ENCODE measurements around the gene GABBR2. TPM values are rescaled to one million over a fixed set of nuclear protein-coding genes. Genes with fewer than 3 reads are reported as not detected.

The GABBR2 gene
- total and polyA plus RNA-seq, 2 of the 8 experiments (the other 6 are each of a cell fraction or from before 2014, with no cell fraction given): 0.50 to 1.2 TPM

DNA sequence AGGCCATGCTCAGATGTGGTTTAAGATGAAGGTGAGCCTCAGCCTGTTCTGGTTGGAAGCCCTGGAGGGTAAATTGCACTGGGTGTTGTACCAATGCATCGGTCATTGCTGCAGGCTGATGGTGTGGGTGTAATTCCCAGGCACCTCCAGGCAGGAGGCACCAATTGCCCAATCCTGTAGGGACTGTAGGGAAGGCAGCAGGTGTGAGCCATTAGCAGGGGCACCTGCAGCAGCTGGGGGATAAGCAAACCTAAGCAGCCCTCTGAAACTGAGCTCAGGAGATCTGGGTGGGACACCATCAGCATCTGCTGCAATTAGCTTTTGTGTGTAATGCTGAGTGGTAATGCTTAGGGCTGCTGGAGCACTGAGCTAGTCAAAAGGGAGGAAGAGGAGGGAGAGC is 263.2 kb downstream of the GABBR2 start:
- H3K36me3 ChIP-seq (ENCODE audit: control insufficient read depth in 2 of 4, insufficient read depth in 4 of 4, low read length in 3 of 4): no peaks in the 10 kb centered on the region
- H3K4me2 ChIP-seq (ENCODE audit: insufficient read depth in 1 of 2, low read depth in 2 of 2, low read length in 2 of 2): no peak overlapping the region
- H2BK15ac ChIP-seq (ENCODE audit: low read length): no peak overlapping the region
- H3K79me1 ChIP-seq (ENCODE audit: low read depth, low read length): no peaks in the 10 kb centered on the region
- ChIA-PET CTCF (ENCODE audit: partially characterized antibody) (interaction anchor here (0.8 to 1.3 kb wide), 5 partner anchors 11 to 145 kb away, joined by 3 to 5 read pairs (median 3); no protein-coding TSS in a partner anchor), POLR2A (ENCODE audit: partially characterized antibody) (no interaction called here)
- peak in 1 of 2 experiments; percentile 25; a peak in 2 of 4 replicates for TF ChIP-seq RAD21 (IDR thresholded peaks at IDR 0.05 in 1 of 2, conservative IDR thresholded peaks at IDR 0.05 in 1 of 2; ENCODE audit: low read depth in 2 of 2, low read length in 2 of 2)
- TF ChIP-seq SRF (IDR thresholded peaks at IDR 0.05; ENCODE audit: low read depth, low read length): no peak
- TF ChIP-seq, protein P1, sequence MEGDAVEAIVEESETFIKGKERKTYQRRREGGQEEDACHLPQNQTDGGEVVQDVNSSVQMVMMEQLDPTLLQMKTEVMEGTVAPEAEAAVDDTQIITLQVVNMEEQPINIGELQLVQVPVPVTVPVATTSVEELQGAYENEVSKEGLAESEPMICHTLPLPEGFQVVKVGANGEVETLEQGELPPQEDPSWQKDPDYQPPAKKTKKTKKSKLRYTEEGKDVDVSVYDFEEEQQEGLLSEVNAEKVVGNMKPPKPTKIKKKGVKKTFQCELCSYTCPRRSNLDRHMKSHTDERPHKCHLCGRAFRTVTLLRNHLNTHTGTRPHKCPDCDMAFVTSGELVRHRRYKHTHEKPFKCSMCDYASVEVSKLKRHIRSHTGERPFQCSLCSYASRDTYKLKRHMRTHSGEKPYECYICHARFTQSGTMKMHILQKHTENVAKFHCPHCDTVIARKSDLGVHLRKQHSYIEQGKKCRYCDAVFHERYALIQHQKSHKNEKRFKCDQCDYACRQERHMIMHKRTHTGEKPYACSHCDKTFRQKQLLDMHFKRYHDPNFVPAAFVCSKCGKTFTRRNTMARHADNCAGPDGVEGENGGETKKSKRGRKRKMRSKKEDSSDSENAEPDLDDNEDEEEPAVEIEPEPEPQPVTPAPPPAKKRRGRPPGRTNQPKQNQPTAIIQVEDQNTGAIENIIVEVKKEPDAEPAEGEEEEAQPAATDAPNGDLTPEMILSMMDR (IDR thresholded peaks at IDR 0.05; ENCODE audit: control extremely low read depth in 1 of 3, insufficient read depth in 1 of 3, low read depth in 1 of 3, low read length in 3 of 3): peak in 1 of 3 experiments; percentile 6; a peak in 1 of 4 replicates
- H3K9ac ChIP-seq (replicated peaks in 1 of 4; ENCODE audit: extremely low read depth in 1 of 4, low read depth in 3 of 4, low read length in 3 of 4): no peak overlapping the region
- H3K27me3 ChIP-seq (replicated peaks in 1 of 4; ENCODE audit: control insufficient read depth in 3 of 4, extremely low read depth in 1 of 4, insufficient read depth in 3 of 4, low read length in 3 of 4): no peaks in the 10 kb centered on the region
- no peak overlapping the region for H3K4me3 ChIP-seq (ENCODE audit: extremely low read depth in 1 of 4, insufficient read depth in 2 of 4, low read depth in 3 of 4, low read length in 4 of 4)
- no peak overlapping the region for H3K18ac ChIP-seq (ENCODE audit: extremely low read depth, low read length)
- no peak overlapping the region for H3K27ac ChIP-seq (ENCODE audit: low read depth, low read length)
- no peak overlapping the region for H3K23ac ChIP-seq (ENCODE audit: insufficient read length)
- H2AK5ac ChIP-seq (ENCODE audit: low read depth, low read length): no peak overlapping the region
- FAIRE-seq (no peak), DNase-seq (ENCODE audit: low read depth in 1 of 2, low spot score in 2 of 2) (no peak)
- no peak overlapping the region for H2BK20ac ChIP-seq (ENCODE audit: low read length)
- no peak overlapping the region for H4K5ac ChIP-seq (ENCODE audit: insufficient read length, low read depth, low read length)
- H3K4me1 ChIP-seq (replicated peaks in 1 of 4; ENCODE audit: control insufficient read depth in 3 of 4, insufficient read depth in 4 of 4, low read length in 3 of 4): peaks cover 0 to 3% (median 2%) of the 10 kb centered on the region in 4 experiments; a peak in 2 of 7 replicates
- no peak overlapping the region for H2BK12ac ChIP-seq (ENCODE audit: low read depth, low read length)
- no peak overlapping the region for H2BK120ac ChIP-seq (replicated peaks; ENCODE audit: low read depth, low read length)
- no peaks in the 10 kb centered on the region for H4K20me1 ChIP-seq (replicated peaks in 1 of 2; ENCODE audit: control insufficient read depth in 1 of 2, insufficient read depth in 2 of 2, low read length in 2 of 2)
- H3K23me2 ChIP-seq (ENCODE audit: low read depth, low read length): no peaks in the 10 kb centered on the region
- no peak overlapping the region for H3K56ac ChIP-seq (replicated peaks; ENCODE audit: insufficient read length, low read depth, low read length)
- no peak overlapping the region for H3K14ac ChIP-seq (ENCODE audit: insufficient read length)
- peaks cover 0 to 3% of the 10 kb centered on the region in 2 experiments; a peak in 1 of 4 replicates for H3K9me3 ChIP-seq (ENCODE audit: insufficient read depth in 2 of 2, low read depth in 1 of 2, low read length in 1 of 2)
- no peak overlapping the region for H3K4ac ChIP-seq (replicated peaks; ENCODE audit: insufficient read length, low read depth, low read length)
- no peak overlapping the region for H4K91ac ChIP-seq (replicated peaks; ENCODE audit: insufficient read length, low read length)
- 92% methylated on average over 1 of the region's 1 CpG; no CpG with 5 or more reads in 1 of the 2 experiments for WGBS, 2 experiments (ENCODE audit: extremely low coverage in 1 of 2, insufficient coverage in 1 of 2, insufficient read length in 1 of 2, insufficient replicate concordance in 2 of 2, low coverage in 1 of 2, low lambda C conversion rate in 2 of 2, missing lambda C conversion rate in 1 of 2)
- no peak overlapping the region for H2AFZ ChIP-seq (ENCODE audit: low read length)
- no peak overlapping the region for H2BK5ac ChIP-seq (ENCODE audit: low read depth, low read length)
- no peaks in the 10 kb centered on the region for H3K79me2 ChIP-seq (ENCODE audit: control insufficient read depth in 1 of 2, insufficient read depth in 2 of 2, low read length in 2 of 2)
- no peak overlapping the region for H4K8ac ChIP-seq (ENCODE audit: extremely low read depth, insufficient read depth, low read length)

All from H1 (cell line).